ENCODE data around the gene PAM16. TPM values are rescaled to one million over a fixed set of nuclear protein-coding genes. Genes with fewer than 3 reads are reported as not detected.

Gene PAM16
- total RNA-seq, 1 experiment from 2014 or later: 117 TPM

DNA sequence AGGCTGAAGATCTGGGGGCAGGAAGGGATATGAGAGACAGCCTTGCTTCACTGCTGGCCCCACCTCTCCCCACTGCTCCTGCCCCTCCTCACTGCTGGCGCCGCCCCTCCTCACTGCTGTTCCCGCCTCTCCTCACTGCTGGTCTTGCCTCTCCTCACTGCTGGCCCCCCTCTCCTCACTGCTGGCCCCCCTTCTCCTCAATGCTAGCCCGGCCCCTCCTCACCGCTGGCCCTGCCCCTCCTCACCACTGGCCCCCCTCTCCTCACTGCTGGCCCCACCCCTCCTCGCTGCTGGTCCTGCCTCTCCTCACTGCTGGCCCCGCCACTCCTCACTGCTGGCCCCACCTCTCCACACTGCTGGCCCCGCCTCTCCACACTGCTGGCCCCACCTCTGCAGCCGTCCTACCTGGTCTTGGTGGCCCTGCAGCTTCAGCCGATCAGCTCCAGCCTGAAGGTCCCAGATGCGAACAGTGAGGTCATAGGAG is 9.5 kb upstream of the PAM16 start:
- TF ChIP-seq, protein P1, sequence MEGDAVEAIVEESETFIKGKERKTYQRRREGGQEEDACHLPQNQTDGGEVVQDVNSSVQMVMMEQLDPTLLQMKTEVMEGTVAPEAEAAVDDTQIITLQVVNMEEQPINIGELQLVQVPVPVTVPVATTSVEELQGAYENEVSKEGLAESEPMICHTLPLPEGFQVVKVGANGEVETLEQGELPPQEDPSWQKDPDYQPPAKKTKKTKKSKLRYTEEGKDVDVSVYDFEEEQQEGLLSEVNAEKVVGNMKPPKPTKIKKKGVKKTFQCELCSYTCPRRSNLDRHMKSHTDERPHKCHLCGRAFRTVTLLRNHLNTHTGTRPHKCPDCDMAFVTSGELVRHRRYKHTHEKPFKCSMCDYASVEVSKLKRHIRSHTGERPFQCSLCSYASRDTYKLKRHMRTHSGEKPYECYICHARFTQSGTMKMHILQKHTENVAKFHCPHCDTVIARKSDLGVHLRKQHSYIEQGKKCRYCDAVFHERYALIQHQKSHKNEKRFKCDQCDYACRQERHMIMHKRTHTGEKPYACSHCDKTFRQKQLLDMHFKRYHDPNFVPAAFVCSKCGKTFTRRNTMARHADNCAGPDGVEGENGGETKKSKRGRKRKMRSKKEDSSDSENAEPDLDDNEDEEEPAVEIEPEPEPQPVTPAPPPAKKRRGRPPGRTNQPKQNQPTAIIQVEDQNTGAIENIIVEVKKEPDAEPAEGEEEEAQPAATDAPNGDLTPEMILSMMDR (IDR thresholded peaks at IDR 0.05; ENCODE audit: unreplicated experiment): no peak
- intact Hi-C loops (cut with micrococcal nuclease): no loop called here
- Mint-ChIP-seq H3K4me1 (ENCODE audit: insufficient read depth, unreplicated experiment) (no peaks in the 10 kb centered on the region), H3K36me3 (ENCODE audit: insufficient read depth, unreplicated experiment) (peaks cover 16% of the 10 kb centered on the region), H3K27me3 (ENCODE audit: insufficient read depth, unreplicated experiment) (no peaks in the 10 kb centered on the region), H3K9me3 (ENCODE audit: unreplicated experiment) (no peaks in the 10 kb centered on the region), H3K27ac (ENCODE audit: low read depth, unreplicated experiment) (no peak overlapping the region), H3K4me3 (ENCODE audit: unreplicated experiment) (no peak overlapping the region)
- POLR2A ChIA-PET: interaction anchor here (1.0 kb wide), 1 partner anchor 9 kb away, joined by 3 read pairs; no protein-coding TSS in a partner anchor
- CTCF ChIA-PET: interaction anchor here (0.7 to 14.1 kb wide), 4 partner anchors 15 to 733 kb away, joined by 3 to 263 read pairs (median 13); no protein-coding TSS in a partner anchor
- BruUV-seq (replicated peaks): no TSS peak
- DNase-seq (ENCODE audit: unreplicated experiment): no peak

DNA sequence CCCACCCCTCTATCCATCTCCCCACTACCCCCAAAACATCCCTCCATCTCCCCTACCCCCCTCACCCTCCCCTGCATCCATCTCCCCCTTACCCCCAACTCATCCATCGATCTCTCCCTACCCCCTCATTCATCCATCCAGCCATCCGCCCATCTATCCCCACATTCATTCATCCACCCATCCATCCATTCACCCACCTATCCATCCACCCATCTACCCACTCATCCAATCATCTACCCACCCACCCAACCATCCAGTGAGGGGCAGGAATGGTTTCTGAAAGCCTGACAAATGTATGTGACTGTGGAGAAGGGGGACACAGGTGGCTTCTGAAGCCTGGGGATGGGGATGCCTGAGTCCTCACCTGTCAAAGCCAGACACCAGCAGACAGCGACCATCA is 8.8 kb upstream of the PAM16 start:
- H3K4me1 Mint-ChIP-seq (ENCODE audit: insufficient read depth, unreplicated experiment): no peaks in the 10 kb centered on the region
- no TSS peak for BruUV-seq (replicated peaks)
- CTCF ChIA-PET: interaction anchor here (0.8 to 14.1 kb wide), 17 partner anchors 8 to 126 kb away, joined by 3 to 263 read pairs (median 5); partner anchors contain the start of gene PAM16
- intact Hi-C loops (cut with micrococcal nuclease): loop anchor here (1.0 kb wide), 1 partner anchor 42 kb away; no protein-coding TSS in a partner anchor
- no peak overlapping the region for H3K4me3 Mint-ChIP-seq (ENCODE audit: unreplicated experiment)
- no peaks in the 10 kb centered on the region for H3K9me3 Mint-ChIP-seq (ENCODE audit: unreplicated experiment)
- H3K36me3 Mint-ChIP-seq (ENCODE audit: insufficient read depth, unreplicated experiment): peaks cover 16% of the 10 kb centered on the region
- POLR2A ChIA-PET: interaction anchor here (1.0 kb wide), 1 partner anchor 9 kb away, joined by 3 read pairs; no protein-coding TSS in a partner anchor
- H3K27me3 Mint-ChIP-seq (ENCODE audit: insufficient read depth, unreplicated experiment): no peaks in the 10 kb centered on the region
- no peak for DNase-seq (ENCODE audit: unreplicated experiment)
- TF ChIP-seq, protein P1 (IDR thresholded peaks at IDR 0.05; ENCODE audit: unreplicated experiment): no peak
- H3K27ac Mint-ChIP-seq (ENCODE audit: low read depth, unreplicated experiment): no peak overlapping the region

DNA sequence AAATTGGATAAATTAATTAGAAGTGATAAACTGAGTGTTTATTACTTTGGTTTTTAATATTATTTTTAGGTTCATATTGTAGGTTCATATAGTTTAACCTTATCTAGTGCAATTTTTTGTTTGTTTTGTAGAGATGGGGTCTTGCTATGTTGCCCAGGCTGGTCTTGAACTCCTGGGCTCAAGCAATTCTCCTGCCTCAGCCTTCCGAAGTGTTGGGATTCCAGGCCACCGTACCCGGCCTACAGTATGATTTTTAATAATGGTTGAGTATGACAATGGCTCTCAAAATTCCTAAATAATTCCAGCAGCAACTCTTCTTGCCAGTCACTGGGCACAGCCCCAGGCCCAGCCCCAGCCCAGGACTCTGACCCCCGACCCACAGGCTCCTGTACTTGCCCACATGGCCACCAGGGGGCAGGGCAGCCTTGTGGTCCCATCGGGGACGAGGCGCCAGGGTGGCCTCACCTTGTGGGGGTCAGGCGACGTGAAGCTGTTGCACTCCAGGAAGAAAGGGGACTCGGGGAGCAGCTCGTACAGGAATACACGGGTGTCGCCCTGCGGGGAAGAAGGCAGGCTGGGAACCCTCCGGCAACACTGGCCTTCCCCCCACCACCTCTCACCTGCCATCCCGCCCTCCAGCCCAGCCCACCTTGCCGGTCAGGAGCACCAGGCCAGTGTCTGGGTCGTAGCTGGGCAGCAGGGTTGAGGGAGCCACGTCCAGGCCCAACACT is 7.9 kb upstream of the PAM16 start:
- ChIA-PET POLR2A (interaction anchor here (1.1 kb wide), 2 partner anchors 19 to 44 kb away, joined by 3 to 4 read pairs; no protein-coding TSS in a partner anchor), CTCF (interaction anchor here (0.6 to 14.1 kb wide), 29 partner anchors 8 to 597 kb away, joined by 3 to 263 read pairs (median 4); partner anchors contain the start of gene PAM16)
- Mint-ChIP-seq H3K27me3 (ENCODE audit: insufficient read depth, unreplicated experiment) (no peaks in the 10 kb centered on the region), H3K36me3 (ENCODE audit: insufficient read depth, unreplicated experiment) (peaks cover 16% of the 10 kb centered on the region), H3K27ac (ENCODE audit: low read depth, unreplicated experiment) (no peak overlapping the region), H3K9me3 (ENCODE audit: unreplicated experiment) (no peaks in the 10 kb centered on the region), H3K4me1 (ENCODE audit: insufficient read depth, unreplicated experiment) (no peaks in the 10 kb centered on the region), H3K4me3 (ENCODE audit: unreplicated experiment) (no peak overlapping the region)
- DNase-seq (ENCODE audit: unreplicated experiment): peak; percentile 48
- BruUV-seq (replicated peaks): no TSS peak
- intact Hi-C loops (cut with micrococcal nuclease): loop anchor here (1.0 kb wide), 1 partner anchor 43 kb away; no protein-coding TSS in a partner anchor
- TF ChIP-seq, protein P1 (IDR thresholded peaks at IDR 0.05; ENCODE audit: unreplicated experiment): peak; percentile 96

DNA sequence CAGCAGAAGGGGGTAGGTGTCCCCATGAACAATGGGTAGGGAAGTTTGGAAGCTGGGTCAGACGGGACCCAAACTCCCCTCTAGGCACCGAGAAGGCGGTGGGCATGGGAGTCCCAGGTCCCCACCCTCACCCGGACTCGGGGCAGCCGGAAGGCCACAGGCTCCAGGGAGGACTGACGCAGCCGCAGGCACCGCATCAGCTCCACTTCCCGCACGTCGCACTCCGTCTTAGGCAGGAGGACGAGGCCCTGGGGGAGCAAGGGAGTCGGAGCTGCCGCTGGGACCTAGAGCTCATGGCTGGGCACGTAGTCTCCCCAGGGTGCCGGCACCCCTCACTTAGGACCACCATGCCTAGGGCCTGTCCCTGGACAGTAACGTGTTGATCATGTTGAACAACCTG is 7.1 kb upstream of the PAM16 start:
- BruUV-seq (replicated peaks): no TSS peak
- Mint-ChIP-seq H3K4me1 (ENCODE audit: insufficient read depth, unreplicated experiment) (no peaks in the 10 kb centered on the region), H3K4me3 (ENCODE audit: unreplicated experiment) (no peak overlapping the region), H3K36me3 (ENCODE audit: insufficient read depth, unreplicated experiment) (peaks cover 16% of the 10 kb centered on the region), H3K27ac (ENCODE audit: low read depth, unreplicated experiment) (no peak overlapping the region), H3K27me3 (ENCODE audit: insufficient read depth, unreplicated experiment) (no peaks in the 10 kb centered on the region), H3K9me3 (ENCODE audit: unreplicated experiment) (no peaks in the 10 kb centered on the region)
- intact Hi-C loops (cut with micrococcal nuclease): no loop called here
- TF ChIP-seq, protein P1 (IDR thresholded peaks at IDR 0.05; ENCODE audit: unreplicated experiment): no peak
- ChIA-PET POLR2A (interaction anchor here (1.1 kb wide), 2 partner anchors 20 to 45 kb away, joined by 3 to 4 read pairs; no protein-coding TSS in a partner anchor), CTCF (interaction anchor here (0.7 to 14.1 kb wide), 9 partner anchors 8 to 284 kb away, joined by 3 to 263 read pairs (median 4); no protein-coding TSS in a partner anchor)
- no peak for DNase-seq (ENCODE audit: unreplicated experiment)
